HL-60/S4 (cell line): ENCODE results near the gene WDR7.

ENCODE experiments used
- in situ Hi-C: fragments of 300-500 bp; cut with MboI; formaldehyde crosslinking; loops from 2 replicates; pipeline ENCODE4 v1.14.3; 2022; ENCODE audit warnings: low sequenced_read_pairs

The WDR7 gene

DNA sequence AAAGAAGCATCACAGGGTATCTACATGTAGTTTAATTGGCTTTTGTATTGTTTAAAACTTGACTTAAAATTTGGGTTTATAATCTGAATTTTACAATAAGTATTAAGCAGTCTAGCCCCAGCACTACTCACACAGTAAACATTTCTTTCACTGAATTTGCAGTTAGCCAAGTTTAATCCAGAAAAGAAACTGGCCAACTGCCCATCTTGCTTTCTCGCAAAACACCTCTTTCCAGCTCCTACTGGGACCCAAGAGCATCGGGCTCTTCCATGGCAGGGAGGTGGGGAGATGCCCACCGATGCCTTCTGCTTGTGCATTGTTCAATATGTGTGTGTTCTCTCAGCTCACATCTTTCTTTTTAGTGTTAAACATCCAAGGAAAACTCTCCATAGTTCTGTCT, 283.0 kb downstream of the WDR7 start:
- in situ Hi-C loops = no loop called here

DNA sequence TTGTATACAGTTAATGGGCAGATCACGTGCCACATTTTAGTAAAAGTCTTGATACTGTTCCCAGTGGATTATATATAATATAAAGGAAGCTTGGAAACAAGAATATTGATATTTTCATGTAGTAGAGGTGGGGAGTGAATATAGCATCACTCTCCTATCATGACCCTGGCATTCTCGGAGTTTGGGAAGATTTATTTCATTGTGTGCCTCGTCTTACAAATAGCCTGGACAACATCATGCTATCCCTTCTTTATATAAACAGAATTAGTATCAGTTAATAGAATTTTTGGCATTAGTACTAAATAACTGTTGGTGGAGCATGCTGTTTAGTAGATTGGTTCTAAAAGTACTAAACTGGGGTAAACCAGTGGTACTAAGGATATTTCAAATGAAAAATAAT, 283.7 kb downstream of the WDR7 start:
- in situ Hi-C loops = no loop called here

DNA sequence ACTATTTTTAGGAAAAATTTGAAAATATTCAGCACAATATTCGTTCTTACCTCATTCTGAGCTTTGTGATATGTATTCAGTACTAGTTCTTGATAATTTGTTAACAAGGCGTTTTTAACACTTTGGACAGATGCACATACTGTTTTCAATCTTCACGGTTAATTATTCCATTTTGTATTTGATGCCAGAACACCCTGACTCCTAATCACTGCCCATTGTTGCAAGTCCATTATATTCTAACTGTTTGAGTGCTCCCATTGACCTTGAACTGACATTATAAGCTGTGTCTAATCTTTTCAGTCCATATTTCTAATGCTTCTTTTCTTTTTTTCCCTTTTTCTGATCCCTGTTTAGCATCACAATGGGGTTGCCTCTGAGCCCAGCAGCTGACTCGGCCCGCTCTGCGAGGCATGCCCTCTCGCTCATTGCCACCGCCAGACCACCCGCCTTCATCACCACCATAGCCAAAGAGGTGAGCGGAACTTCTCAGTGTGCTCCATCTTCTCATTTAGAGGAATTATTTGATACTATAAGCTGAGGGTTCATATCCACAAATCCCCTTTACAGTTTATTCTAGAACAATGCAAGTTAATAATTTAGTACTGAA, 284.4 kb downstream of the WDR7 start:
- in situ Hi-C loops = no loop called here

DNA sequence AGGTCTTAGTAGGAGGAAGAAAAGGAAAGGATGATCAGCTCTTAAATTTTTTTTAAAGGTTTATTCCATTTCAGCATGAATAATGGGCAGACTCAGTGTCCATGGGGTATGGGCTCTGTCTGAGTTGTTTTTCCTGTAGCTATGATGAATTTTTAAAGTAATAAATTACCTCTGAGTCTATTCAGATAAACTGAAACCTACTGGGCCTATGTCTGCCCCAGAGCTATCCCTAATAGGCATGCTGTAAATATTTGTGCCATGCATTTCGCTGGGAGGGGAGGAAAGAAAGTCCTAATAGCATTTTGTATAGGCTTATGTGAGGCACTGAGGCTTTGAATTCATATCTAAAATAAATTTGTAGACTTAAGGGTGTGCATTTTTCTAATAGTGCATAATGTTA, 285.3 kb downstream of the WDR7 start:
- in situ Hi-C loops = no loop called here

DNA sequence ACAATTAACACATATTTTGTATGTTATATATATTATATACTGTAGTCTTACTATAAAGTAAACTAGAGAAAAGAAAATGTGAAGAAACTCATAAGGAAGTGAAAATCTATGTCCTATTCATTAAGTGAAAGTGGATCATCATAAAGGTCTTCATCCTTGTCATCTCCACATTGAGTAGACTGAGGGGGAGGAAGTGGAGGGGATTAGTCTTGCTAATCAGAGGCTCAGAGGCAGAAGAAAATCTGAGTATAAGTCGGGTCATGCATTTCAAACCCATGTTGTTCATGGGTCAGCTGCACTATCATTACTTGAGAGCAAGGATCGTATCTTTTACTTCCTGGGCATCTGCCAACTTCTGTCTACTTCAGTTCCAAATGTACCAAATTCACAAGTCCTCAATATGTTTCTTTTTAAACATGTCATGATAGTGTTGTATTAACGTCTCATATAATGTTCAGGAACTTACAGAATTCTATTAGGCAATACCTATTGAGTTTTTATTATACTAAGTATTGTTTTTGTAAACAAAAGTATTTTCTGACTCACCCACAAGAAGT, 286.8 kb downstream of the WDR7 start:
- in situ Hi-C loops = no loop called here

DNA sequence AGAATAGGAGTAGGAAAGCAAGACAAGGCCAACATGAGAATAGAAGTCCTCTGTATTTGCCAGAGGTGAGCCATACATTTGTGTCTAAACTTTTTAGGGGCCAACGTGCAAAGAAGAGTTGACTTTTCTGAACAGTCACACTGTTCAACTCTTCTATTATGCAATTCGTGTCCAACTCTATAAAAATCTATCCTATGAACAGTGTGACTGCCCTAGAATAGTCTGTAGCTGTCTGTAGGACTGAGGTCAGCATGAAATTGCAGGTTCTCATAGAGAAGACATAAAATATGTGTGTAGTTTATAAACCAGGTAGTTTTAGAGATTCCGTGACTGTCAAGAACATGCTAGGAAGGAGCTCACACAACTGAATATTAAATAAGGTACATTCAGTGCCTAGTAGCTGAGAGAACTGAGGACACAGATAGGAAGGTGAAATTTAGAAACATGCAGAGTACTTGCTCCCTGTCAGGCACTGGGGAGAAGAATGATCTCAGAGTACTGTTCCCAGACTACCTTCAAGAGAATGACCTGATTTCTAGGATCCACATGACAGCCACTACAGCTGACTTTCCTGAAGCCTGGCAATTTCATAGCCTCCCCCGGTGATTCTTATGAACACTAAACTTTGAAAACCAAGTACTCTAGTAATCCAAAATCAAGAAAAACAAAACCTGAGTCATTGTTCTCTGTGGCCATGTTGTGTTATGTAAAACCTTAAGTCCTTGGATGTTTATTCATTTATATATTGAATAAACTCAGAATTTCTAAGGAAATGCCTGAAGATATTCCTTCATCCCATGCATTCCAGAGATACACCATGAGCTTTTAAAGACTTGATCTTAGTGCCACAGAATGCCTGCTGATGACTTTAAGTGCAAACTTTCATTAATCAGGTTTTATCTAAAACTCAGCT, 294.3 kb downstream of the WDR7 start:
- in situ Hi-C loops = no loop called here

DNA sequence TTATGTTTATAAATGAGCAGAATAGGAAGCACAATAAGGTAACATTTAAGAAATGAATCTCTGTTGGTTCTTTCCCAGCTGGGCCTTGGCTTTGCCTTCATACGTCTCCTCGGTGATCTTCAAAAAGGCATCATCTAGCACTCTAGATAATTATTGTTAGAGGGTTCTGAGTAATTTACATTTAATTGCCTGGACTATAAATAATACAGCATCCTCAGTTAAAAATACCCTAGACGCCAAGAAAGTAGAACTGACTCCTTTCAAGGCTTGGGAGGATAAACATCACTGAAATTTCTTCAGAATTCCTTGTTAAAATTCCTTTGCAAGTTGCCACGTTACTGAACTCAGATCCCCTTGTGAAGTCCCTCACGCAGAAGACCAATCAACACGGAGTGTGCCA, 296.1 kb downstream of the WDR7 start:
- in situ Hi-C loops = no loop called here

DNA sequence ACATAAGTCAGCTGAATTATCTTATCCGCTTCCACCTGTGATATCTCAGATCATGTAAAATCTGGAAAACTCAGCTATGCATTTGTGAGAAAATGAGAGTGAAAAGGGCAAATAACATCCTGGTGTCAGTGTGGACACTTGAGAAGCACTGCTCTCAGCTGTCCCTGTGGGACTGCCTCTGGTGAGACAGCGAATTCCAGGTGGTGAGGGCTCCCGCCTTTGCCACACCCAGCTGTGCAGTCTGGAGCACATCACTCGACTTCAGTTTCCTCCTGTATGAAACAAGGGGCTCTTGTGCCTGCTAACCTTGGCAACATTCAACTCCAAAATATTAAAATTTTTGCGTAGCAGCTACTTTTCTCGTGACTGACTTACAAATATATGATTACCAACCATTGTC, 300.9 kb downstream of the WDR7 start:
- in situ Hi-C loops = no loop called here

DNA sequence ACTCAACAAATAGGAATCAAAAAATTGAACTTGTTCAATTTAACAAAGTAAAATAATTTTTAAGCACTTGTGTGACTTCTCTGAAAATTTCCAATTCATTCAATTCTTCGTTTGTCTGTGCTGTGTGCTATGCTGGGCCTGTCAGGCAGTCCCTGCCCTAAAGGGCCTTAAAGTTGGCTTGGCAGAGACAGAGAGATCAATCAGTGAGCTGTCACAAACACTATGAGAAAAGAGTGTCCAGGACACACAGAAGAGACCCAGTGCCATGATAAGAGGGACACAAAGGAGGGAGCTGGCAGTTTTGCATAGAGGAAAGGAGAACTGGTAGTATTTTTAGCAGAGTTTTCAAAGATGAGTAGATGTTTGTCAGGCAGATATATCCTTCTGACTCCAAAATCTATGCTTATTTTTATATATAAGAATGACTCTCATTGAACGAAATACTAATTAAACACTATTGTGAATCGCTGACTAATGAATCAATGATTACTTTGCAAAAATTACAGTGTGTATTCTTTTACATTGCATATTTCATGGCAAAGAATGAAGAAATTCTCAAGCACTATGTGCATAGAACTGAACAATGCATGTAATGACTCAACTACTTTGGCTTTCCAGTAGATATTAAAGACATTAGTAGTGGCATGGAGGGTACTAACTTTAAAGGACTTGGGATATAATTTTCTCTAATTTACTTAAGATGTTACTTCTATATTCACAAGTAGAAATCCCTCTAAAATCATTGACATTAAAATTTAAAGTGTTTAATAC, 302.5 kb downstream of the WDR7 start:
- in situ Hi-C loops = no loop called here

DNA sequence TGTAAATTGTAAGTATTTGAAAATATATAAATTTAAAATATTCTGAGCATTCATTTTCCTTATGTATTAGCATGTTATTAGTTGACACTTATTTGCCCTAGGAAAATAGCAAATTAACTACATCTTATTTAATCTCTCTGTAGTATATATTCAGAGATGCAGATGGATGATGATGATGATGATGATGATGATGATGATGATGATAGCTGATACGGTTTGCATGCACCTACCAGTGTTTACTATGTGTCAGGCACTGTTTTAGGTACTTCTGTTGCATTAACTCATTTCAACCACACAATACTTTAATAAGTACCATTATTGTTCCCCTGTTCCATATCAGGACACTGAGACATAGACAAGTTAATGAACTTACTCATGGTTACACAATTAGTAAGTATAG, 304.3 kb downstream of the WDR7 start:
- in situ Hi-C loops = no loop called here

DNA sequence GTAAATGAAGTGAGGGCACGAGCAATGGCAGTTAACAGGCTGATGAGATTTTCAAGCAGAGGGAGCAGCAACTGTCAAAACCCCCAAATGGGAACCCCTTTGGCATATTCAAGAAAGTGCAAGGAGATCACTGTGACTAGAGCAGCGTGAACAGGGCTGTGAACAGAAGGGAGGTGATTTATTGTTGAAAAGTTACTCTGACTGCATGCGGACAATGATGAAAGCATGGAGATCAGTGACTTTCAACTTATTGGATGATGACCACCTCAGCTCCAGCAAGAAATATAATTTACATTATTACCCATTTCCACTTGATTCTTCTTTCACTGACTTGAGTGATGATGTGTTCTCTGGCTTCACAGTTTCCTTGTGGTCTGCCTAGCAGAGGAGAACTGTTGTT, 308.0 kb downstream of the WDR7 start:
- in situ Hi-C loops = no loop called here

DNA sequence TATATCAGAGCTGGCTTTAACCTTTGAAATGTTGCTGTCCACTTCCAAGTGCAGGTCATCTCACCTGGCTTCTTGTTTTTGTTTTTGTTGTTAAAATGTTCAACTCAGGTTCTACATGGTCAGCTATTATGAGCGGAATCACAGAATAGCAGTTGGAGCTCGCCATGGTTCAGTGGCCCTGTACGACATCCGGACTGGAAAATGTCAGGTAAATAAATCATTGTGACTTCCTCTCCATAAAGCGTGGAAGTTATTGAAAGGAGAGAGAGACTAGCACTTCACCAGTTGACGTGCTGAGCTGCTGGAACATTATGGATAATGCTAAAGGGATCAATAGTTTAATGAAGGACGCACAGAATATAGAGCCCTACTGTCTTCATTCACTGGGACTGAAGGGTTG, 311.2 kb downstream of the WDR7 start:
- in situ Hi-C loops = no loop called here

DNA sequence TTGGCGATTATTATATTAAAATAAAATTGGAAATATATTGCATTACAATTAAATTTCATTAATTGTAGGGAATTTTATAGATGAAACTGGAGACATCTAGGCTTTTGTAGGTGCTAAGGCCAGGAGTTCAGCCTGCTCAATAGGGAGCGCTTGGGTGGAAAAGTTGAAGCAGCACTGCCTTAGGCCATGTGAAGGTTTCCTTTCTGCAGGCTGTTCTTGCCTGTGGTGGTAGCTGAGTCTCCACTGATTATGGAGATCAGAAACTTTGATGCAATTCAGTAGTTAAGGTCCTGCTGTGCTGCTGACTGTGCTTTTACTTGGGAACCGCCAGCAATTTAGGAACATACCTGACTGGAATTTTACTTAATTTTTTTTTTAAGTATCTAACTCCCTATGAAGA, 315.9 kb downstream of the WDR7 start:
- in situ Hi-C loops = no loop called here

DNA sequence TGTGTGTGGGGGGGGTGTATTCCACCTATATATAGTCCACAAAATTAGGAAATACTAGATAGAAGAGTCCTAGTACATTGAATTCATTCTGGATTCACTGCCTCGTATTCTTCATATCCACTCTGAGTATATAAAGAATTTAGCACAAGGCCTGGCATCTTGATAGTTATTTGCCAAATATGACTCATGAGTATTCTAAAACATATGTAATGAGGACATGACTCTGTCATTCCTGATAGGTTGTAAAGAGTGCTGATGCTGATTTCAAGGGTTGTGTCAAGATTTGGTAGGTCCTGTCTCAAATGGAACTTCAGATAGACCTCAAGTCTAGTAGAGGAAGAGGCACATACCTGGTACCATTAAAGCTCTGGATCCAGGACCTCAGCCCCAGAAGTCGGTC, 322.3 kb downstream of the WDR7 start:
- in situ Hi-C loops = no loop called here

DNA sequence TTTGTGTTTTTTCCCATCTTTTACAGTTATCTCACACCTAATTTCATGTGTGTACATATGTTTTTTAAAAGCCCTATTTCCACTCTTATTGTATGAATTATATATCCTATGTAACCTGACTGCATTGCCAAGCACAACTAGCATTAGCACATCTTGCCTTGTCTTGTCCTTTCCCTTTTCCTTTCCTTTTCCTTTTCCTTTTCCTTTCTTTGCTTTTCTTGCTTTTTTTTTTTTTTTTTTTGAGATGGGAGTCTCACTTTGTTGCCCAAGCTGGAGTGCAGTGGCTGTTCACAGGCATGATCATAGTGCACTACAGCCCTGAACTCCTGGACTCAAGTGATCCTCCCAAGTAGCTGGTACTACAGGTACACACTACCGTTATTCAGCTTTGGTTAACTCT, 323.0 kb downstream of the WDR7 start:
- in situ Hi-C loops = no loop called here

DNA sequence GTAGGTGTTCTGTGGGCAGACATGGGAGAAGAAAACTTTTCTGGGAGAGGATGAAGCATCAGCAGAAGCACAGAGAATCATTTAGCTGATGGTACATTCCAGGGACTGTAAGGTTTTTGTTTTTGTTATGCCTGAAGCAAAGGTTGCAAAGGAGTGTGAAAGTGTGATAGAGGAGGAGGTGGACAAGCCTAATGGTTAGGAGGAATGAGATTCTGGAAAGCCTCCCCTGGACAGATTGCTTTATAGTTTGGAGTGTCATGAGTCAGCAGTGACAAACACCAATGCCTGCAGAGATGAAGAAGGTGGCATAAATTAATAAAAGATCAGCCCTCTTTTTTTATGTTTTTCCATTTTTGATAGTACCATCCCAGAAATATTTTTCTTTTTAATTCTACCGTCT, 324.1 kb downstream of the WDR7 start:
- in situ Hi-C loops = no loop called here

DNA sequence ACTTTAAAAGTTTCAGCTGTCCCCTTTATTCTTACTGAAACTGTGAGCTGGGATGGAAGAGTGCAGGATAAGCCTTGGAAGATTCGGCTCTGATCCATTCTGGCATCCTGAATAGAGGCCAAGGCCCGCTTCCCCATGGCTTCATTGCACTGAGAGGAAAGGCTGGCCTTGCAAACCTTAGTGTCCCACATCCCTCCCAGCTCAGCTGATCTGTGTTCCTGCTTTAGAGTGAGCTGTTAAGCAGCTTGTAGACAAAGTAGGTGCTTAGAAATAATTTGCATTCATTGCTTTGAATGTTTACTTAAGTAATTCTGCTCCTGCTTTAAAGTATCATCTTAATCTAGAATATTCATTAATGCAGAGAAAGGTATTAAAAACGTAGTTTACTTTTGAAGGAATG, 326.1 kb downstream of the WDR7 start:
- in situ Hi-C loops = no loop called here

DNA sequence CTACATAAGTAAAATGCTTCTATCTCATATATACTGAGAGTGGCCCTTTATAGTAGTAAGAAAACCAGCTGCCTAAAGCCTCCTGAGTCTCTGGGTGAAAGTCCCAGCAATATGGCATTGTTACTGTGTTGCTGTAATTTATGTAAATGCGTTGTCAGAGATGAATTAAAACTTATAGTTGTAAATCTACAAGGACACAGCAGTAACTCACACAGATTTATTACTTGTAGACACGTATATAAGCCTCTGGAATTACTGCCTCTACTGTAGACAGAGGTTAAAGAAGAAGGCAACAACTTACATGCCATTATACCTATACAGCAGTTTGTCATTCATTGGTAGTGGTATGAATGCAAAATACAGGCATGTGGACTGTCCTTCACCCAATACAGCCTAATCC, 326.6 kb downstream of the WDR7 start:
- in situ Hi-C loops = no loop called here

DNA sequence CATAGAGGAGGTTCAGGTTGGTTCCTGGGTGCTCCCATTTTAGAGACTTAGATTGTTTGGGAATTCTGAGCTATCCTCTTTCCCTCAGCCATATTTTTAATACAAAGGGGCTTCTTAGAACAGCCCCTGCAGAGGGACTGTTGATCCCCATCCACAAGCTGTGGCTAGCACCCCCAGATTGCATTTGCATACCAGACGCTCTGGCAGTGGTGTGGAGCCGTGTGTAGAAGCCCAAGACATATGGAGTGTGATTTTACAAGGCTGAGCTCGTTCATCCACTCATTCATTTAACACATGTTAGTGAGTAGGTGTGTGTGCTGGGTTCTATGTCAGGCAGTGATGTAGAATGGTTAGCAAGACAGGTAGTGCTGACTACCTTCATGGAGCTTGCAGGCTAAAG, 329.0 kb downstream of the WDR7 start:
- in situ Hi-C loops = no loop called here

DNA sequence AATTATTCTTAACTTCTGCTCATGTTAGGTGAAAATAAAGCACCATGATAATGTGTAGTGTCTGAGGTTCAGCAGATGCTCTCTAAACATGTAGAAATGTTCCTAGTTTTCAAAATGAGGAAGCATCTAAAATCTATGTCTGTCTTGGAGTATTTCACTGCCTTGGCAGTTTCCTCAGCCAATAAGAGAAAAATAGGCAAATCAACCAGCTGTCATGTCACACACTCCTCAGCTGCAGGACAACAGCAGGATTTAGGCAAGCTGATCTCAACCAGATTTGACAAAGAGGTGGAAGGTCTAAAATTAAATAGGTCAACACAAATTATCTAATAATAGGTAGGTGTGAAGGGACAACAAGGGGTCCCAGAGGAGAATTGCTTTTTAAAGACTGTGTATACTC, 331.6 kb downstream of the WDR7 start:
- in situ Hi-C loops = no loop called here

DNA sequence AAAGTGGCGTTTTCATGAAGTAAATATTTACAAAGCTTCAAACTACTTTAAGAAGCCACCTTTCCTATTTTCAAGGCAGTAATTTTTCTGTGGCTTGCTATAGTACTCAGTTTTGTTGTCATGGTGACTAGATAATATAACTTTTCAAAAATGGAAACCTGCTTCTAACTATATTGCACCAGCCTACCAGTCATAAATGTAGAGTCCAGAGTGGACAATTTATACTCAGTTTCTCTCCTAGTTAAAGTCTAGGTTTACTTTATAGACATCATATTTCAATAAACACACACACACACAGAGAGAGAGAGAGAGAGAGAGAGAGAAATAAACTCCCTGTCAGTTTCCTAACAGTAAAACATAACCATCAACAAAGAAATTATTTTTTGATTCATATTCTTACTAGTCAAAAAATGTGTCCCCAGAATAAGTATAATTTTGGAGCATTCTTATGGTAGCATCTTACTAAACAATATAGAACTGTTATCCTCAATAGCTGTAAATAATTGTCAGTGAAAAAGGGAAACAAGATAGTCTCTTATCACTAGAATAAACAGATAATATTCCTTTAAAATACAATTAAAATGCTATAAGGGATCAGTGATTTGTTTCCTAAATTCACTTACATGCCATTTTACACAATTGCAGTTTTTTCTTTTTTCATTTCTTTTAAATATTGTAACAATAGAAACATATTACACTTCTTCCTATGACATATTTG, 332.3 kb downstream of the WDR7 start:
- in situ Hi-C loops = no loop called here
